Gastrocnemius medialis (tissue), 4 donors: Measurements from ENCODE around the gene TSC2.

Source experiments
- CTCF ChIP-seq, 5 experiments: fragments of 450-650 bp in 3 of 5; fragments of 200-600 bp in 2 of 5; sonication (generic) in 2 of 5; IDR thresholded peaks in 4 of 5; conservative IDR thresholded peaks in 1 of 5; 1 replicate in 4 of 5; 2 replicates in 1 of 5; pipeline ENCODE4 v1.5.1; 2016 to 2019; ENCODE audit warnings: antibody characterized with exemption in 5 of 5, mild to moderate bottlenecking in 3 of 5, moderate library complexity in 3 of 5
- POLR2A ChIP-seq, 2 donors: fragments of 450-650 bp; IDR thresholded peaks; one replicate each; pipeline ENCODE4 v1.6.1; 2017; ENCODE audit warnings: antibody characterized with exemption in 2 of 2, mild to moderate bottlenecking in 2 of 2, moderate library complexity in 2 of 2

DNA sequence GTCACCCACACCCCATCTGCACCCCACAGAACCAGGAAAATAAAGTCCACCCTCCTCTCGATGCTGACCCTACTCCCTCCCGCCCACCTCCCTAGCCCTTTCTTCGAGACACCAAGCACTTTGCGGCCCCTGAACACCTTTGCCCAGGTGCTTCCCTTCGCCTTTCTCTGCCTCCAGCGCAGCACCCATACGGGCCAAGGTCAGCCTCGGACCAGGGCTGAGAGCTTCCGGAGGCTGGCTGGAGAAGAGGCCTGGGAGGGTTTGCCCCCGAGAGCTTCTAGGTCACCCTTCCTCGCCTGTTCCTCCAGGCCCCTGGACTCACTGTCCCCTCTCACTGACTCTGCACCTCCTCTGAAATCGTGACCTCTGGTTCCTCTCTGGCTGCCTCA lies 23.8 kb upstream of the TSC2 start:
- TF ChIP-seq CTCF (IDR thresholded peaks at IDR 0.05 in 4 of 5, conservative IDR thresholded peaks at IDR 0.05 in 1 of 5) (no peak), POLR2A (IDR thresholded peaks at IDR 0.05) (no peak)
